Neutrophil (primary cell): Measurements from ENCODE around the gene SIT1.
"Not testable (repeated sequence)": the region's sequence is repeated elsewhere in the genome, so short reads cannot be mapped to it uniquely, and the experiment has no call there.

Experiments
- H3K27ac ChIP-seq: fragments of 200-600 bp; sonication (generic); 2 replicates; pipeline ENCODE4 v1.5.1; 2016; ENCODE audit warnings: mild to moderate bottlenecking, moderate library complexity
- H3K27me3 ChIP-seq: fragments of 200-600 bp; sonication (generic); 2 replicates; pipeline ENCODE4 v1.6.0; 2016; ENCODE audit warnings: mild to moderate bottlenecking
- H3K36me3 ChIP-seq: fragments of 200-600 bp; sonication (generic); 2 replicates; pipeline ENCODE4 v1.5.1; 2017
- H3K4me1 ChIP-seq, 2 experiments: fragments of 200-600 bp in 1 of 2; sonication (generic) in 1 of 2; 1 replicate in 1 of 2; 2 replicates in 1 of 2; pipeline versions ENCODE4 v1.5.1 to v1.6.1; 2013 to 2016; ENCODE audit warnings: low read depth in 1 of 2, low read length in 1 of 2, mild to moderate bottlenecking in 1 of 2, moderate library complexity in 1 of 2; ENCODE audit not compliant: control insufficient read depth in 1 of 2, insufficient read depth in 1 of 2
- H3K4me3 ChIP-seq, 2 experiments: fragments of 200-600 bp in 1 of 2; sonication (generic) in 1 of 2; 1 replicate in 1 of 2; 2 replicates in 1 of 2; pipeline ENCODE4 v1.5.1; 2013 to 2016; ENCODE audit warnings: low read depth in 1 of 2, low read length in 1 of 2, mild to moderate bottlenecking in 1 of 2, moderate library complexity in 1 of 2
- H3K9me3 ChIP-seq: fragments of 200-600 bp; sonication (generic); 2 replicates; pipeline ENCODE4 v1.5.1; 2016
- TF ChIP-seq, protein P1 (sequence below): fragments of 200-600 bp; sonication (generic); IDR thresholded peaks from 2 replicates; pipeline ENCODE4 v1.5.1; 2016; ENCODE audit warnings: antibody characterized with exemption

The SIT1 gene

DNA sequence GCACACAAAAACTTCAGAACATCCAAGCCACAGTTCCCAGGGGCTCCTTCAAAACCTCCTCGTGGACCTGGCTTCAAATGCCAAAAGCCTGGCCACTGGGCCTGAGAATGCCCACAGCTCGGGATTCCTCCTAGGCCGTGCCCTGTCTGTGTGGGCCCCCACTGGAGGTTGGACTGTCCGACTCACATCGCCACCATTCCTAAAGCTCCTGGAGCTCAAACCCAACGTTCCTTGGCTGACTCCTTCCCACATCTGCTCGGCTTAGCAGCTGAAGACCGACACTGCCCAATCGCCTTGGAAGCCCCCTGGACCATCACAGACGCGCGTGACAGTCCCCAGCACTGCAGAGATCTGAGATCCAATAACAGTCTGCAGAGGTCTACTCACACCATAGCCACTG is 7.7 kb downstream of the SIT1 start:
- Histone ChIP-seq H3K9me3 (no peaks in the 10 kb centered on the region), H3K27ac (no peak overlapping the region), H3K36me3 (no peaks in the 10 kb centered on the region), H3K4me3 (no peak overlapping the region), H3K4me1 (peaks cover 20 to 39% of the 10 kb centered on the region in 2 experiments), H3K27me3 (no peaks in the 10 kb centered on the region)
- TF ChIP-seq, protein P1, sequence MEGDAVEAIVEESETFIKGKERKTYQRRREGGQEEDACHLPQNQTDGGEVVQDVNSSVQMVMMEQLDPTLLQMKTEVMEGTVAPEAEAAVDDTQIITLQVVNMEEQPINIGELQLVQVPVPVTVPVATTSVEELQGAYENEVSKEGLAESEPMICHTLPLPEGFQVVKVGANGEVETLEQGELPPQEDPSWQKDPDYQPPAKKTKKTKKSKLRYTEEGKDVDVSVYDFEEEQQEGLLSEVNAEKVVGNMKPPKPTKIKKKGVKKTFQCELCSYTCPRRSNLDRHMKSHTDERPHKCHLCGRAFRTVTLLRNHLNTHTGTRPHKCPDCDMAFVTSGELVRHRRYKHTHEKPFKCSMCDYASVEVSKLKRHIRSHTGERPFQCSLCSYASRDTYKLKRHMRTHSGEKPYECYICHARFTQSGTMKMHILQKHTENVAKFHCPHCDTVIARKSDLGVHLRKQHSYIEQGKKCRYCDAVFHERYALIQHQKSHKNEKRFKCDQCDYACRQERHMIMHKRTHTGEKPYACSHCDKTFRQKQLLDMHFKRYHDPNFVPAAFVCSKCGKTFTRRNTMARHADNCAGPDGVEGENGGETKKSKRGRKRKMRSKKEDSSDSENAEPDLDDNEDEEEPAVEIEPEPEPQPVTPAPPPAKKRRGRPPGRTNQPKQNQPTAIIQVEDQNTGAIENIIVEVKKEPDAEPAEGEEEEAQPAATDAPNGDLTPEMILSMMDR = no peak

DNA sequence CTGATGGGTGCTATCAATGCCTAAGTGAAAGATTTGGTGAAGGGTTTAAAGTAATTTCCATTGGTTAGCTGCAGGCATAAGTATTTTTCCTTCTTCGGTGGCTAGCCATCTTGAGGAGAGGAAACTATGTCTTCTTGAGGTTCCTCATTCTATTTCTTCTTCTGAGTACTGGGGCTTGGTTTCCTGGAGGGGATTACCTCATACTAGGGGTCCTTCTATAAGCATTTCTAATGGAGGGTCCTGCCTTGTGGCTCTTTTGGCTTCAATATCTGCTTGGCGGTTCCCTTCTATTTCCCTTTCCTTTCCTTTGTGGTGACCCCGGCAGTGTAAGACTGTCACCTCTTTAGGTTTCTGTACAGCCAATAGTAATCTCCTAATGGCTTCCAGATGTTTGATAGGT is 9.3 kb downstream of the SIT1 start:
- peaks cover 12 to 30% of the 10 kb centered on the region in 2 experiments for H3K4me1 ChIP-seq
- not testable (repeated sequence) for H3K27me3 ChIP-seq, H3K9me3 ChIP-seq, H3K27ac ChIP-seq, H3K4me3 ChIP-seq, H3K36me3 ChIP-seq

DNA sequence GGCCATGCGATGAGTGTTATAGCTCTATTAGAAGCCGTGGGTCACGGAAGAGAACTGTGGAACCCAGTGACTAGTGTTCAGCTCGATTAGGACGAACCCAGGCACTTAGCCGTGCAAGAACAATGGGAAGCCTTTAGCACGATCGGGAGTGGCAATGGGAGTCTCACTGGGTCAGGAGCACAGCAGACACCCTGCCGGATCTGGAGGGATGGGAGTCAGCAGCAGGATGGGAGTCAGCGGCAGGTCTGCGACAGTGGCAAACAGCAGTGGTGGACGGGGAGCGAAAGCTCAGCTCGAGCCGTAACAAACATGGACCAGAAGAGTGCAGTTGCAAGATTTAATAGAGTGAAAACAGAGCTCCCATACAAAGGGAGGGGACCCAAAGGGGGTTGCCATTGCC is 10.3 kb downstream of the SIT1 start:
- not testable (repeated sequence) for H3K4me3 ChIP-seq, H3K27ac ChIP-seq, H3K27me3 ChIP-seq, H3K36me3 ChIP-seq, H3K9me3 ChIP-seq
- peaks cover 4 to 21% of the 10 kb centered on the region in 2 experiments for H3K4me1 ChIP-seq

DNA sequence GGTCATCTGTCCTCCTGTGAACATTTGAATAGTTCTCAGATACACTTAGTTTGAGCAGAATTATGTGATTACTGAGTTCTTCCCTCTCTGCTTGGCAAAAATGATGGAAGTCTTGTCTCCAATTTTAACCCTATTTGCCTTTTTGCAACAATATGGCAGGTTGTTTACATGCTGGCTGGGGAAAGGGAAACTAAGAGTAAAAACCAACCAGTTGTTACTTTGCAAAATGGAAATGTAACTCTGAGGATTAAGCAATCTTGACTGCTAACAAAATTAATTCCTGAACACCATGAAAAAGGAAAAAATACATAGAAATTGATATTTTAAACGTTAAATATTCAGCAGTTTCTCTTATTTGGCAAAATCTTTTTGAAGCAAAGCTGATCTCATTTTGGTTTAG is 11.1 kb downstream of the SIT1 start:
- Histone ChIP-seq H3K4me3 (no peak overlapping the region), H3K9me3 (no peaks in the 10 kb centered on the region), H3K27me3 (no peaks in the 10 kb centered on the region), H3K27ac (no peak overlapping the region), H3K4me1 (peaks cover 4 to 21% of the 10 kb centered on the region in 2 experiments), H3K36me3 (no peaks in the 10 kb centered on the region)
- TF ChIP-seq, protein P1 = no peak

DNA sequence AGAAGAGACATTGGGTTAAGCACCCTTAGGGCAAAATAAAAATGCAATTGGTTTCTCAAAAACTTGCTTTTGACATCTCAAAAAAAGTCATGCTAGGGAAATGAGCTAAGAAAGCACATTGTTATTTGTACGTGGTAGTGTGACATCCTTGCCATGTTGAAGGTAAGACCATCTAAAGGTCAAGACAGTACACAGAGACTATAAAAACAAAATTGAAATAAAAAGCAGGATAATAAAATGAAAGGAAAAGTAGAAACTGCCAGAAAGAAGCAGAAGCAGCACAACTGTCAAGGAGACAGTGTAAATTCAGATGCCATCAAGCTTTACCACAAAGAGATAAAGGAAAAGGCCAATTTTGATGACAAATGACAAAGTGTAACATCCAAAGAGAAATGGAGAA is 11.5 kb downstream of the SIT1 start:
- H3K4me1 ChIP-seq = peaks cover 4 to 21% of the 10 kb centered on the region in 2 experiments
- not testable (repeated sequence) for H3K27ac ChIP-seq, H3K9me3 ChIP-seq, H3K27me3 ChIP-seq, H3K36me3 ChIP-seq, H3K4me3 ChIP-seq

DNA sequence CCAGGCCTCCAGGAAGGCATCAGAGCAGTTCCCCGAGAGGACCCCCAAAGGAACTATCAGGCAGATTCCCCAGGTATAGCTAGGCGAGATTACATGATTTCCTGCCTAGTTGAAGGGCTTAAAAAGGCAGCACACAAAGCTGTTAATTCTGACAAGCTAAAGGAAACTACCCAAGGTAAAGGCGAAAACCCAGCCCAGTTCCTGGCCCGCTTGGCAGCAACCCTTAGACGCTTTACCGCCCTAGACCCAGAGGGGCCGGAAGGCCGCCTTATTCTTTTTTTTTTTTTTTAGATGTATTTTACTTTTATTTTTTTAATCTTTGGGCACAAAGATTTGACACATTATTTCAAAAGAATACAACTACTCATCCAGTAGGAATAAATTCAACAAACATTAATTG is 12.0 kb downstream of the SIT1 start:
- H3K4me3 ChIP-seq, H3K27me3 ChIP-seq, H3K9me3 ChIP-seq, H3K36me3 ChIP-seq, H3K27ac ChIP-seq: not testable (repeated sequence)
- H3K4me1 ChIP-seq = peaks cover 4 to 21% of the 10 kb centered on the region in 2 experiments

DNA sequence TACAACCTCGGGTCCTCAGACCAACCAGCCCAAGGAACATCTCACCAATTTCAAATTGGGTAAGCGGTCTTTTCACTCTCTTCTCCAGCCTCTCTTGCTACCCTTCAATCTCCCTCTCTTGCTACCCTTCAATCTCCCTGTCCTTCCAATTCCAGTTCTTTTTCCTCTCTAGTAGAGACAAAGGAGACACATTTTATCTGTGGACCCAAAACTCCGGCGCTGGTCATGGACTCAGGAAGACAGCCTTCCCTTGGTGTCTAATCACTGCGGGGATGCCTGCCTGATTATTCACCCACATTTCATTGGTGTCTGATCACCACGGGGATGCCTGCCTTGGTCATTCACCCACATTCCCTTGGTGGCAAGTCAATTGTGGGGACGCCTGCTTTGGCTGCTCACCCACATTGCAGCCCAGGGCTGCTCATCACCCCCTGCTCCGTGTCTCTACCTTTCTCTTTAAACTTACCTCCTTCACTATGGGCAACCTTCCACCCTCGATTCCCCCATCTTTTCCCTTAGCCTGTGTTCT is 13.2 kb downstream of the SIT1 start:
- H3K9me3 ChIP-seq, H3K27ac ChIP-seq, H3K27me3 ChIP-seq, H3K36me3 ChIP-seq, H3K4me3 ChIP-seq: not testable (repeated sequence)
- peaks cover 4 to 21% of the 10 kb centered on the region in 2 experiments for H3K4me1 ChIP-seq

DNA sequence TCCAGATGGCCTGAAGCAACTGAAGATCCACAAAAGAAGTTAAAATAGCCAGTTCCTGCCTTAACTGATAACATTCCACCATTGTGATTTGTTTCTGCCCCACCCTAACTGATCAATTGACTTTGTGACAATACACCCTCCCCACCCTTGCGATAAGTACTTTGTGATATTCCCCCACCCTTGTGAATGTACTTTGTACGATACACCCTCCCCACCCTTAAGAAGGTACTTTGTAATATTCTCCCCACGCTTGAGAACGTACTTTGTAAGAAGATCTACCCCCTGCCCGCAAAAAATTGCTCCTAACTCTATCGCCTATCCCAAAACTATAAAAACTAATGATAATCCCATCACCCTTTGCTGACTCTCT is 13.9 kb downstream of the SIT1 start:
- not testable (repeated sequence) for H3K4me3 ChIP-seq, H3K27me3 ChIP-seq, H3K36me3 ChIP-seq, H3K9me3 ChIP-seq, H3K27ac ChIP-seq
- peaks cover 4 to 18% of the 10 kb centered on the region in 2 experiments for H3K4me1 ChIP-seq
